NCI-H526 treated with DMSO at 0.1 percent for 48 hours (cell line): ENCODE data around the gene GPR107.
A peak's percentile ranks its signal among the peaks of the same experiment; 100 is the strongest.

Experiments used
- DNase-seq: peaks from one replicate; lab custom pipeline; 2025; lab: John Stamatoyannopoulos, UW

Gene GPR107

DNA sequence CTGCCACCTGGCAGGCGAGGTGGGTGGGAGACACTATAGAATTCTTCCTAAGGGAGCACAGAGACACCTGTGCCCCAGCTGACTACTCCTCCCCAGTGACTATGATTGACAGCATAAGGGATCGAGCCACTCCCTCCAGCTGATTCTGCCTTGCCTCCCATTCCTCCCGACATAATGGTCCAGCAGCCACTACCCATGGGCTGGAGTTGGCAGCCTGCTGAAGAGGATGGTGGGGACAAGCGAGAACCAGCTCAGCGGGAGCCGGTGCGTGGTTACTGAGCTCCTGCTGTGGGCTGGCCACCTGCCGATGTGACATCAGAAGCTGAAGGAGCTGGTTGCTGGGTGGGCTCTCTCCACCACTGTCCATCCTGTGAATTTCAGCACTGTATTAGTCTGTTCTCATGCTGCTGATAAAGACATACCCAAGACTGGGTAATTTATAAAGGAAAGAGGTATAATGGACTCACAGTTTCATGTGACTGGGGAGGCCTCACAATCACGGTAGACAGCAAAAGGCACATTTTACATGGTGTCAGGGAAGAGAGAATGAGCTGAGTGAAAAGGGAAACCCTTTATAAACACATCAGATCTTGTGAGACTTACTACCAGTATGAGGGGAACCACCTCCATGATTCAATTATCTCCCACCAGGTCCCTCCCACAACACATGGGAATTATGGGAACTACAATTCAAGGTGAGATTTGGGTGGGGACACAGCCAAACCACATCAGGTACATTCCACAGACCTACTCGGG, 106.4 kb downstream of the GPR107 start:
- DNase-seq = no peak

DNA sequence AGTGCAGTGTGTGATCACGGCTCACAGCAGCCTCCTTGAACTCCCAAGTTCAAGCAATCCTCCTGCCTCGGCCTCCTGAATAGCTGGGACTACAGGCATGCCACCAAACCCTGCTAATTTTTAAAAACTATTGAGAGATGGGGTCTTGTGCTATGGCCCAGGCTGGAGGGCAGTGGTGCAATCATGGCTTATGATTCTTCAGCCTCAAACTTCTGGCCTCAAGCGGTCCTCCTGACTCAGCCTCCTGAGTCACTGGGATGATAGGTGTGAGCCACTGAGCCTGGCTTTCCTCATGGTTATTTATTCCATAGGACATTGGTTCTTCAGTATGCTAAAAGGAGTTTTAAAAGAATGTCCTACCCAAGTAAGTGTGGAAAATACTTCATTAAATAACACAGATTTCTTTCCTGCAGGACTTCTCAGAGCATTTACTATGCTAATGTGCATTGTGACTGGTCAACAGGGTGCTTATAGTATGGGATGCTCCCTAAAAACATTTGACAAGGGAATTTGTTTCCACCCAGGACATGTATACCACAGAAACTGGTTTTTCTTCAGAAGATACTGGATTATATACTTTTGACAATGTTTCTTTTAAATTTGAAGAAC, 107.3 kb downstream of the GPR107 start:
- no peak for DNase-seq

DNA sequence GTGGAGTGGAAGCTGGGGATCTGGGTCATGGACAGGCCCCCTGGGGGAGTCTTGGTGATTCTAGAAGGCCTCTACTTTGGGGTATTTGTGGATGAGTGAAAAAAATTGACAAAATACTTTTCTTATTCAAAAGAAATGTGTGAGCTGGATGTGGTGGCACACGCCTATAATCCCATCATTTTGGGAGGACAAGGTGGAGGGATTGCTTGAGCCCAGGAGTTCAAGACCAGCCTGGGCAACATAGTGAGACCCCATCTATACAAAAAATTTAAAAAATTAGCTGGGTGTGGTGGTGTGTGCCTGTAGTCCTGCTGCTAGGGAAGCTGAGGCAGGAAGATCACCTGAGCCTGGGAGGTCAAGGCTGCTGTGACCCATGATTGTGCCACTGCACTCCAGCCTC, 111.9 kb downstream of the GPR107 start:
- DNase-seq = no peak

DNA sequence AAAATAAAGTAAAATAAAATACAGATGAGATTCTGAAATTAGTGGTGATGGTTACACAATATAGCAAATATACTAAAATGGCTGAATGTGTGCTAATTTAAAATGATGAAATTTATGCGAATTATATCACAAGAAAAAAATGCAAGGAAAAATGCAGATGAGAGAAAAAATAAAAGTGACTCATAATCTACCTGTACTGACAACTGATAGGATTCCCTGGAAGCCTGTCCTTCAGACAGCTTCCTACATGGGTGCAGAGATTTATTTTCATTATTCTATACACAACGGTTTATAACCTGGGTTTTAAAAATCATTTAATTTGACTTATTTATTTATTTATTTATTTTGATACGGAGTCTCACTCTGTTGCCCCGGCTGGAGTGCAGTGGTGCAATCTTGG, 112.7 kb downstream of the GPR107 start:
- DNase-seq = no peak

DNA sequence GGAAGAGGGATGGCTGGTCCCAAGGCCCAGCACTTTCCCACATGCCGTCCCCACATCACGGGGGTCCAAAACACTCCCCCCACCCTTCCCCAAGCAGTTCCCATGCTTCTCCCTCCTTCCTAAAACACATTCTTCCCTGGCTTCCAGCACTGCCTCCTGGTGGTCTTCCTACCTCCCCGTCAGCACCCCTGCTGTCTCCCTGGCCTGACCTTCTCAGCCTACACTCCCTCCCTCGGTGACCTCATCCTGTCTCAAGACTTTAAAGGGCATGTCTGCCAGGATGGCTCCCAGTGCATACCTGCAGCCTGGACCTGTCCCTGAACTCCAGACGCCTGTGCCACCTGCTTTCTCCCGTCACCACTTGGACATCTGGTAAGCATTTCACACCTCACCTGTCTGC, 114.2 kb downstream of the GPR107 start:
- DNase-seq = no peak

DNA sequence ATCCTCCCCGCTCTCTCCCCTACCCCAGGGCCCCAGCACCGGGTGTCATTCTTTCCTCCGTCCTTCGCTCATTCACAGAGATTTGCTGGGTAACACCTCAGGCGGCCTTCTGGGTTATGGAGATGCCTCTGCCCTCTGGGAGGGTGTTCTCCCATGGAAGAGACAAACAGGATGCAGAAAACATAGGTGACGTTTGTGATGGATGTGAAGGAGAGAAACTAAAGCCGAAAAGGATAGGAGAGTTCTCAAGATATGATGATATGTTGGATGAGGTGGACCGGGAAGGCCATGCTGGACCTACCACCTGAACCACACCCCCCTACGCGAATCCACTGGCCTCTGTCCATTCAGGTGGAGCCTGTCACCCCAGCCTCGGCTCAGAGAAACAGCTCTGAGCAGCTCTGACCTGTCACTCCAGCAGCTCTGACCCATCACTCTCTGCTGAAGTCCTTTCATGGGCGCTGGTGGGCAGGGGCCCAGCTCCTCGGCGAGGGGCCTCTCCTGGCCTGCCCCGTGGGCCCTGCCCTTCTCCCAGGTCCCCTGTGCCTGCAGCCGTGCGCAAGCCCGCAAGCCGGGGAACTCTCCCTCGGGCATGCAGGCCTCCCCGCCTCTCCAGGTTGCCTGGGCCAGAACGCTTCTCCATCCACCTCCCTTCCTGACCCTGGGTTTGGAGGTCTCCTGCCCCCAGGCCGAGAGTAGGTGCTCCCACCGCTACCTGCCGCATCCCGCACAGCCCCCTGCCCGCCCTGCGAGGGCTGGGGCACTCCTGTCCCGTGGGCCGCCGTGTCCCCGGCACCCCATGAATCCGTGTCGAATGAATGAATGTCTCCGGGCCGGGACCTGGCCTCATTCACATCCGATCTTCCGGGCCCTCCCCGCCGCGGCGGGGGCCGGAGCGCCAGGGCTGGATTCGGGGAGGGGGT, 117.8 kb downstream of the GPR107 start:
- no peak for DNase-seq

DNA sequence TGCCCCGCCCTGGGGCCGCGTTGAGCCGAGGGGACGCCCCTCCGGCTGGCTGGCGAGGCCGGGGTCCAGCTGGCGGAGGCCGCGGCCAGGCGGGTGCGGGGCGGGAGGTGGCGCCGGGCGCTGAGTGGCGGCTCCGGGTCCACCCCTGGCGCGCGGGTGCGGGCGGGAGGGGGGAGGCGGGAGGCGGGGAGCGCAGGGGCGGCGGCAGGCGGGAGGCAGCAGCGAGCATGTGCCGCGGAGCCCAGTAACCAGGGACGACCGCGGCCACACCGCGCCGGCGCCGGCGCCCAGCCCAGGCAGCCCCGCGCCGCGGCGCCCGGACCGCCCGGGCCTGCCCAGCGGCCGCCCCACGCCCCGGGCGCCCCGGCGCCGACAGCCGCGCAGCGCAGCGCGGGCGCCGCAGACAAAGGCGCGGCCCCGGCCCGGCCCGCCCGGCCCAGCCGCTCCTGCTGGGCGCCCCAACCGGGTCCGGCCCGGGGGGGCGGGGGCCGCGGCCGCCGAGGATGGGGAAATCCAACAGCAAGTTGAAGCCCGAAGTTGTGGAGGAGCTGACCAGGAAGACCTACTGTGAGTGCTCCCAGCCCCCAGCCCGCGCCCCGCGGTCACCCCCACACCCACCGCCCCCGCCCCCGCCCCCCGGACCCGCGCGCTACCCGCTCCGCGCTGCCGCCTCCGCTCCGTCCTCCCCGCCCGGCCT, 118.6 kb downstream of the GPR107 start, which contains the start of gene NCS1:
NCS1 (plus strand) TSS at position 244 of the 697 bp plus-strand sequence; CDS start at position 504, 260 bp downstream.
- peak; percentile 7 for DNase-seq

DNA sequence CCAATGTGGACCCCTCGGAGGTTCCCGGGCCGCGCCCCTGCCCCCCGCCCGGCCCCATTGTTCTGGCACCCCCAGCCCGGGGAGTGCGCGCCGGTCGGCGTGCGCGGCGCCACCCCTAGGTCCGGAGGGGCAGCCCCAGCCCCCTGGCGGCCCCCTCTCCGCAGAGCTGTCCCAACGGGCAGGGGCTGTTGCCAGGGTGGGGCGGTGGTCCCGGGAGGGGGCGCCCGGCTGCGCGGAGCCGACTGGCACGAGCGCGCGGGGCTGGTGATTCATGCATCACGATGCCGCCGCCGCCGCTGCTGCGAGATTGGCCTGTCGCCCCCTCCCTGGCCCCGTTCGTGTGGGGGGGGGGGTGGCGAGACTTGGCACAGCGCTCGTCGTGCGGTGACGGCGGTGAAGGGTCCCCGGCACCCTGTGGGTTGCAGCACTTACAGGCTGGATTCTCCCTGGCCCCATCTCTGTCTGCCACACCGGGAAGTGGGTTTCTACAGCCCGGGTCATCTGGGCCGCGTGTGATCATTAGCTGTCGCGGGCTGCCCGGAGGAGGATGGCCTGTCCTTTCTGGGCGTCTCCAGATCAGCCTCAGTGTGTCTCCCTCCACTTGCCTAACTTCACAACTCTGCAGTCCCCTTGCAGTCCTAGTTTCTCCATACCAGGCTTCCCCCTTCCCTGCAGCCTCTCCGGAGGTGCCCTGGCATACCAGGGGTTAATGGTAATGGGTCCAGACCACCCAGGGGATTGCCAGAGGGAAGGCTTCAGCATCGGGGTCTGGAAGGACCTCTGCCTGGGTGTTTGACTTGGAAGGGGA, 119.4 kb downstream of the GPR107 start:
- no peak for DNase-seq

DNA sequence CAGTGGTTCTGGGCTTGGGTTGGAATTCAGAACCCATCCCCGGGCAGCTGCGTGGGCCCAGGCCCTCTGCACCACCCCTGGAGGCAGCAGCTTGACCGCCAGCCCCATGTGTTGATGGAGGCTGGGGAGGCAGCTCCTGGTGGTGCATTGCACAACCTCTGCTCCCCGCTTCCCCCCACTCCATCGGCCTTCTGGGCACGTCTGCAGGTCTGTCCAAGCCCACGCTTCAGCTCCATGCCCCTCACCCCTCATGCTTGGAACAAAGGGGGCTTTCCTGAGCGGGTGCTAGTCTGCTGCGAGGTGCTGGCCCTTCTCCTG, 119.9 kb downstream of the GPR107 start:
- DNase-seq = no peak

DNA sequence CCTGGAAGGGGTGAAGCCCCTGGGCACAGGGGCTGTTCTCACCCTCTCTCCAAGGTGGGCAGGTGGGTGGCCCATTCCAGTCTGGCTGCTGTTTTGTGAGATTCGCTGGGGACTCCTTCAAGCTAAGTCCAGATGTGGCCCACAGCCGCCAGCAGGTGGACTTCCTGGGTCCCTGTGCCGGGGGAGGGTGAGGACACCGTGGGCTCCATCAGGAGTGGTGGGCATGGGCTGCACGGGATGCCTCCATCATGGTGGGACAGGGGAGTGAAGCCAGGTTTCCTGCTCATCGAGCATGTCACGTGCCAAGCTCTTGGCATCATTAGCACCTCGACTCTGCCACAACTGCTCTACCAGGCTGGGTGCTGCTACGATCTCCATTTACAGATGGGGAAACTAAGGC, 120.3 kb downstream of the GPR107 start:
- no peak for DNase-seq

DNA sequence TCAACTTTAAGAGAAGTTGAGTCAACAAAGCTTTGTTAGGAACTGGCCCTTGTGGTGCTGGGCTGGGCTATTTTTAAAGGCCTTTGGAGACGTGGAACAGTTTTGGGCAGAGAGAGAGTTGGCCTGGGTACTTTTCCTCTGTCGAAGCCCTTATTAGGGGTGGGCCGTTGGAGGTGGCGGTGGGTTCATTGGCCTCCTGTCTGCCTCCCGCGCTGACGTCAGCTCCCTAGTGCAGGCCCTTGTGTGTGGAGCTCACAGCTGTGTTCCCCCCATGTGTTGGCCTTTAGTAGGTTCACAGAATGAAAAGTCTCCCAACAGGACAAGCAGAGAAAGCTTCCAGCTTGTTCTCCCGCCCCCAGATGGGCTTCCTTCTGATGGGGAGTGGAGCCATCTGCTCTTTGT, 121.2 kb downstream of the GPR107 start:
- no peak for DNase-seq

DNA sequence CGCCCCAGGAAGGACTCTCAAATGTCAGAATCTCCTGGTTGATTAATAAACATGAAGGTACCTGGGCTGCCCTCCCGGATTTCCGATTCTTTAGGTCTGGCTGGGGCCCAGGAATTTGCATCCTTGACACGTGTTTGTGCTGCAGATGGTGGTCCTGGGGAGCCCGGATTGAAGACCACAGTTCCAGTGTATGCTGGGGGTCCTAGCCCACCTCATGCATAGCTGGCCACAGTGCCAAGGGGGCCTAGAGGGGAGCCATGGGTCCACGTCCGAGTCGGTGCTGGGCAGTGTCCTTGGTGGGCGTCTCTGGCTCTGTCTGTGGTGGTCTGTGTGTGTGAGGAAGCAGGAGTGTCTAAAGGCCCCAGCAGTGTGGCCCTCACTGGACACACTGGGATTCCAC, 121.6 kb downstream of the GPR107 start:
- DNase-seq = no peak

DNA sequence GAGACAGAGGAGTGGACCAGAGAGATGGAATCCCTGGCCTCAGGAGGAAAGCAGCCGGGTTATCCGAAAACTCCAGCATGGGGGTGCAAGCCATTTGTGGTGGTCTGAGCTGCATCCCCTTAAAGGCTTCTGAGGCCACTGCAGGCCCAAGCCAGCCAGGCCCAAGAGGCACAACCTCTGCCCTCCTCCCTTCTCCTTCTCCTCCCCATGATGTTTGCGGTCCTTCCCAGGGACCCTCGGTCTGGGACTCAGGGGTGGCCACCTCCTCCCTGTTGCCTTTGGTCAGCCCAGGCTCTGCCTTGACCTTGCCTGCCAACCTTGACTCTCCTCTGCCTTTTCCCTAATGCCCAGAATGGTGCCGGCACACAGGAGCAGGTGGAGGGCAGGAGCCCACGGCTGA, 123.1 kb downstream of the GPR107 start:
- DNase-seq = no peak

DNA sequence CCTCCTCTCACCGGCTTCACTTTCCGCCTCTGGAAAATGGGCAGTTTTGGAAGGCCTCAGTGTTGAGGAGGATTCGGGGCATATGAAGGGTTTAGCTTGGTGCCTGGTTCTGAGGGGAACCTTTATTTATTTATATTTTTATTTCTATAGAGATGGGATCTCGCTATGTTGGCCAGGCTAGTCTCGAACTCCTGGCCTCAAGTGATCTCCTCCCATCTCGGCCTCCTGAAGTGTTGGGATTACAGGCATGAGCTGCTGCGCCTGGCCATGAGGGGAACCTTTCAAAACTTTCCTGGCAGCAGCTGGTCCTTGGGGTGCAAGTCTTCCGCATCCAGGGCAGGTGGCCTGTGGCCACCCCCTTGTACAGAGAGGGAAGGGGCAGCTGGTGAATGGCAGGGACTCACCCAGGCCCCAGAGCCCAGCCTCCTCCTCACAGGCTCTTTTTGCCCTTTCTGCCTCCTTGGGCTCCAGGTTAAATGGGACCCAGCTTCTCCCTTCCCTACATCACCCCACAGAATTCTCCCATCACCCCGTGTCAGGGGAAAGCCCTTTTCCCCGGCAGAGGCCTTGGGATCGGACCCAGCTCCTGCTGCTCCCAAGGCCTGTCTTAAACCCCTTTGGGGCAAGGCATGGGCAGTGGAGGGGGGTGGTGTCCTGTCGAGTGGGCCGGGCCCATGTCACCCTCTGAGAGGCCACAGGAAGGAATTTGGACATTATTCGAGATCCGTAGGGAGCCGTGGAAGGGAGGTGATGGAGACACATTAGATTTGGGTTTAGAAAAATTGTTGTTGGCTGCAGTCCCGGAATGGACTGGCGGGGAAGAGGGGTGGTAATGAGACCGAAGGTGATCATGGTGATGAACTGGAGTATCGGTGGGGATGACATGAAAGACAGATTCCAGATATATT, 124.4 kb downstream of the GPR107 start:
- no peak for DNase-seq

DNA sequence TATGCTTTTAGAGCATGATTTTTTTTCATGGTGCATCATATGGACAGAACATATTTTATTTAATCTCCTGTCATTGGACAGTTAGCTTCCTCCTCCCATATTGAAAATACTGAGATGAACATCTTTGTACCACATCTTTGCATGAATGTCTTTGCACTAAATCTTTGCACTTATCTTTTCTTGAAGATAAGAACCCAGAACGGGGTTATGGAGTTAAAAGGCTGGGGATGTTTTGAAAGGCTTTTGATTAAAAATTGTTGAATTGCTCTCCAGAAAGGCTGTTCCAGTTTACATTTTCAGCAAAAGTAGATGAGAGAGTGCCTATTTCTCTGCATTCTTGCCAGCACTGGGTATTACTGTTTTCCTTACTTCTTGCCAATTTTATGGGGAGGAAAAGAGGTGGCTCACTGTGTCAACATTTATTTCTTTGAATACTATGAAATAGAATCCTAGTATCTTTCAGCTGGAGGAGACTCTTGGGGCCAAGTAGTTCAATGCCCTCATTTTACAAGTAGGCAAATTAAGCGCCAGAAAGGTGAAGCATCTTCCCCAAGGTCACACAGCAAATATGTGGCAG, 125.7 kb downstream of the GPR107 start:
- DNase-seq = no peak

DNA sequence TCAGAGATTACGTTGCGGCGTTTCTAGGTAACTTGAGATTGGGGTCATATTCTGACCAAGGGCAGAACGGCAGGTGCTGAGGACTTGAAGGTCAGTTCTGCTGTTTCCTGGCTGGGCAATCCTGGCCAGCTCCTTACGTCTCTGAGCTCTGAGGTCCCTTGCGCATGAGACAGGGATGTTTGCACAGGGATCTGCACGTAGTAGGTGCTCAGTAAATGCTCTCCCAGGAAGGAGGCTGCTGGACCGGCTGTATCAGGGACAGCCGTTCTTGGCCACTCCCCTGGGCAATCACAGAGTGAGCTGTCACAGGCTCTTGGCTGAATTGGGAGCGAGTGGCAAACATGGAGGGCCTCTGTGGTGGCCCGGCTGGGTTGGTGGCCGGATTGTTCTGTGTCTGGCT, 126.8 kb downstream of the GPR107 start:
- DNase-seq = no peak

DNA sequence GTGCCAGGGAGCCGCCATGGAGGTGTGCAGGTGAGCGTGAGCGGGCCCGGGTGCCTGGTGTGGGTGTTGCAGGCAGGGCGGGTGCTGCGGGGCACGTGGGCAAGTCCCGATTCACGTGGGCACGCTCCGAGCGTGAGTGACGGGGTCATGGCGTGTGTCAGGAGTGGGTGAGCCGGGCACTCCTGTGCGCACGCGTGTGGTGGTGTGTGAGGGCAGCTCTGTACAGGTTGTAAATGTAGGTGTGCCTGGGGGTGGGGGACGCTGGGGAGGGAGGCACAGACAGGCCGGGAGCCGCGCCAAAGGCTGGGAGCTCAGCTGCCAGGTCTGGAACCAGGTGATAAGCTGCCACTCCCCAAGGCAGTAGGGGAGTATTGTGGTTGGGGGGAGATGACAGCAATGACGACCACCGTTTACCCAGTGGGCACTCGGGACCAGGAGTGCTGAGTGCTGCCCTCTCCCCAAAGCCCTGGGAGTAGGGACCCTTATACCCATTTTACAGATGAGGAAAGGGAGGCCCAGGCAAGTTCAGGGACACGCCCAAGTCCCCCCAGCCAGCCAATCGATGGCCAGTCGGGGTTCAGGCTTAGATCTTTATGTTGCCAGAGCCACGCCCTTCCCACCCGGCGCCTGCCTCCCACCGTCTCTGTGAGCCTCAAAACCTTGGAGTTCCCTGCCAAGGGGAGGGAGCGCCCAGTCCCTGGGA, 128.1 kb downstream of the GPR107 start:
- DNase-seq = no peak

DNA sequence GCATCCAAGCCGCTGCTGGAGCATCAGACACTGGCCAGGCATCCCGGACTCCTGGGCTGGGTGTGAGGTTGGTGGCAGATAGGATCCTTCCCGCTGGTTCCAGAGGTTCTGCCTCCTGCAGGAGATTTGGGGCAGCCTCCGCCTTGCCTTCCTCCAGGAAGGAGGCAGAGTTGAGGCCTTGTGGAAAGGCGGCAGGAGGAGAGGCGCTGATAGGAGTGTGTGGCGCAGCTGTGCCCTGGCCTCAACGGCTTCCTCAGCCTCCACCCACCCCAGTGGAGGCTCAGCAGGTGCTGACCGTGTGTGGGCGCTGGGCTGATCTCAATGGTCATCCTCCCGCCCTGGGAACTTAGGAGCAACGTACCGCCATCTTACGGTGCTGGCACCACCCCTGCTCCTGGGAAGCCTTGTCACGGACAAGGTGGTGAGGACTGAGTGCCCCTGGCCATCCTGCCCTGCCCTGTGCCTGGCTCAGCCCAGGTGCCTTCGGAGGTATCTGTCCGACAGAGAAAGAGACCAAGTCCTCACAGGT, 128.7 kb downstream of the GPR107 start:
- DNase-seq = no peak

DNA sequence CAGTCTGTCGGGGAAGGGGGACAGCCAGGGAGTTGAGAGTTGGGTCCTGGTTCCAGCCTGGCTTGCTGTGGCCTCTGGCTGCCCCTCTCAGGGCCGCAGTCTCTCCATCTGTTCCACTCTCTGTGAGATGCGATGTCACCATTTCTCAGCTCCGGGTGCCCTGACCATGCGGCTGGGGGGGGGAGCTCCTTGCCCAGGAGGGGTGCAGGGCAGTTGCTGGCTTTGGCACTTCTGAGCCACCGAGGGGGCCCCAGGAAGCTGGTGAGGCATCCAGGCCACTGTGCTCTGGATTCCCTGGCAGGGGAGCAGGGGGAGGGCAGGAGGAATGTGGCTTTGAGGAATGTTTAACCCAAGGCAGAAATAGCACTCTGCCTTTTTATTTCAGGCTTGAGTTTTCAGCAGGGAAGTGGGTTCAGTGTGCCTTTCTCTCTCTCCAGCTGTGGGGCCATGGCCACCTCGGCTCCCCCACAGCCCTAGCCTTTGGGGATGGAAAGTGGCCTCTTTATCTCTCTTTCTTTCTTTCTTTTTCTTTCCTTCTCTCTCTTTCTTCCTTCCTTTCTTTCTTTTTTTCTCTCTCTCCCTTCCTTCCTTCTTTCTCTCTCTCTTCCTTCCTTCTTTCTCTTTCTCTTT, 129.5 kb downstream of the GPR107 start:
- DNase-seq = no peak
